Osteoblast (primary cell): Measurements from ENCODE around the gene MBOAT1. TPM values are rescaled to one million over a fixed set of nuclear protein-coding genes. Genes with fewer than 3 reads are reported as not detected.

Experiments
- DNase-seq: peaks from one replicate; pipeline ENCODE4 v3.0.0; 2011; ENCODE audit warnings: low spot score, mixed read lengths; ENCODE audit not compliant: insufficient read length; ENCODE audit errors: missing footprints
- H2AFZ ChIP-seq: 2 replicates; pipeline ENCODE4 v1.6.0; 2011; ENCODE audit warnings: mild to moderate bottlenecking, low read length
- H3K27ac ChIP-seq: 2 replicates; pipeline ENCODE4 v1.5.1; 2011; ENCODE audit warnings: mild to moderate bottlenecking, low read depth, low read length, moderate library complexity
- H3K27me3 ChIP-seq: 2 replicates; pipeline ENCODE4 v1.6.0; 2012; ENCODE audit warnings: mild to moderate bottlenecking, control low read depth, inconsistent platforms, low read length, moderate library complexity; ENCODE audit not compliant: insufficient read depth
- H3K36me3 ChIP-seq: 2 replicates; pipeline ENCODE4 v1.5.1; 2011; ENCODE audit warnings: mild to moderate bottlenecking, low read length, control low read depth, moderate library complexity; ENCODE audit not compliant: insufficient read depth
- H3K4me1 ChIP-seq: 2 replicates; pipeline ENCODE4 v1.5.1; 2011; ENCODE audit warnings: mild to moderate bottlenecking, low read length, control low read depth, moderate library complexity; ENCODE audit not compliant: insufficient read depth
- H3K4me2 ChIP-seq: 2 replicates; pipeline ENCODE4 v1.6.0; 2011; ENCODE audit warnings: mild to moderate bottlenecking, low read length; ENCODE audit not compliant: insufficient read depth
- H3K4me3 ChIP-seq: fragments of 200-600 bp; sonication (generic); 3 replicates; pipeline ENCODE4 v1.5.1; 2012; ENCODE audit warnings: mild to moderate bottlenecking, low read length, inconsistent platforms; ENCODE audit not compliant: insufficient read depth
- H3K79me2 ChIP-seq: 2 replicates; pipeline ENCODE4 v1.6.0; 2012; ENCODE audit warnings: mild to moderate bottlenecking, low read length, control low read depth, inconsistent platforms; ENCODE audit not compliant: insufficient read depth
- H3K9me3 ChIP-seq: 2 replicates; pipeline ENCODE4 v1.5.1; 2011; ENCODE audit warnings: low read depth, low read length, control low read depth
- H4K20me1 ChIP-seq: 2 replicates; pipeline ENCODE4 v1.6.0; 2012; ENCODE audit warnings: mild to moderate bottlenecking, low read length, control low read depth; ENCODE audit not compliant: insufficient read depth
- CTCF ChIP-seq: IDR thresholded peaks from 2 replicates; pipeline ENCODE4 v1.5.1; 2011; ENCODE audit warnings: mild to moderate bottlenecking, low read depth, low read length, moderate library complexity; ENCODE audit errors: extremely low read depth
- total RNA-seq: library from RNA; depleted of rRNA; stranded (reverse); fragments of >200 nt; gene quantifications from 2 replicates; pipeline ENCODE4 v1.2.3, GENCODE V29; 2012

The MBOAT1 gene
- total RNA-seq, 1 donor: 1.4 TPM

GRCh38 chr6:20178327-20178726 lies 33.9 kb downstream of the MBOAT1 start:
- H3K27me3 ChIP-seq: no peaks in the 10 kb centered on the region
- no peaks in the 10 kb centered on the region for H3K4me1 ChIP-seq
- no peaks in the 10 kb centered on the region for H4K20me1 ChIP-seq
- no peak overlapping the region for H3K4me2 ChIP-seq
- no peaks in the 10 kb centered on the region for H3K36me3 ChIP-seq
- no peak overlapping the region for H2AFZ ChIP-seq
- H3K9me3 ChIP-seq: no peaks in the 10 kb centered on the region
- no peak for DNase-seq
- no peak overlapping the region for H3K27ac ChIP-seq
- no peaks in the 10 kb centered on the region for H3K79me2 ChIP-seq
- no peak for TF ChIP-seq CTCF
- H3K4me3 ChIP-seq: no peak overlapping the region

GRCh38 chr6:20175810-20176410 lies 36.4 kb downstream of the MBOAT1 start:
- Histone ChIP-seq H3K36me3 (no peaks in the 10 kb centered on the region), H3K4me3 (no peak overlapping the region), H3K79me2 (no peaks in the 10 kb centered on the region), H3K4me2 (no peak overlapping the region), H3K27me3 (no peaks in the 10 kb centered on the region), H3K9me3 (no peaks in the 10 kb centered on the region), H4K20me1 (no peaks in the 10 kb centered on the region), H3K27ac (no peak overlapping the region), H2AFZ (no peak overlapping the region), H3K4me1 (no peaks in the 10 kb centered on the region)
- DNase-seq: no peak
- TF ChIP-seq CTCF: no peak

GRCh38 chr6:20173833-20174792 lies 38.2 kb downstream of the MBOAT1 start:
- Histone ChIP-seq H3K9me3 (no peaks in the 10 kb centered on the region), H3K4me1 (no peaks in the 10 kb centered on the region), H3K36me3 (no peaks in the 10 kb centered on the region), H3K27me3 (no peaks in the 10 kb centered on the region), H3K27ac (no peak overlapping the region), H3K4me3 (no peak overlapping the region), H3K79me2 (no peaks in the 10 kb centered on the region), H2AFZ (no peak overlapping the region), H4K20me1 (no peaks in the 10 kb centered on the region), H3K4me2 (no peak overlapping the region)
- no peak for DNase-seq
- no peak for TF ChIP-seq CTCF

GRCh38 chr6:20172842-20173456 lies 39.3 kb downstream of the MBOAT1 start:
- no peak overlapping the region for H3K27ac ChIP-seq
- H3K4me2 ChIP-seq: no peak overlapping the region
- H3K36me3 ChIP-seq: no peaks in the 10 kb centered on the region
- TF ChIP-seq CTCF: no peak
- no peaks in the 10 kb centered on the region for H3K4me1 ChIP-seq
- no peak for DNase-seq
- H3K9me3 ChIP-seq: no peaks in the 10 kb centered on the region
- H3K4me3 ChIP-seq: no peak overlapping the region
- H3K79me2 ChIP-seq: no peaks in the 10 kb centered on the region
- H2AFZ ChIP-seq: no peak overlapping the region
- H3K27me3 ChIP-seq: no peaks in the 10 kb centered on the region
- H4K20me1 ChIP-seq: no peaks in the 10 kb centered on the region
